Immature natural killer cell (primary cell): ENCODE measurements around the gene SLIT3. TPM values are rescaled to one million over a fixed set of nuclear protein-coding genes. Genes with fewer than 3 reads are reported as not detected.

Experiments used
- DNase-seq, 3 donors: peaks; one replicate each; pipeline ENCODE4 v3.0.0; 2022; ENCODE audit warnings: mixed read lengths in 1 of 3
- H3K27ac Mint-ChIP-seq, 6 donors: one replicate each; pipeline ENCODE4 v1.8.0; 2020; ENCODE audit warnings: mixed read lengths in 6 of 6, mild to moderate bottlenecking in 5 of 6, inconsistent platforms in 4 of 6, moderate library complexity in 3 of 6
- H3K27me3 Mint-ChIP-seq, 3 donors: one replicate each; pipeline ENCODE4 v1.8.0; 2020 to 2021; ENCODE audit warnings: low read depth in 3 of 3, mild to moderate bottlenecking in 3 of 3, mixed read lengths in 3 of 3, moderate library complexity in 3 of 3, inconsistent platforms in 1 of 3
- H3K36me3 Mint-ChIP-seq, 3 donors: one replicate each; pipeline ENCODE4 v1.8.0; 2020; ENCODE audit warnings: mixed read lengths in 3 of 3, inconsistent platforms in 2 of 3, mild to moderate bottlenecking in 2 of 3
- H3K4me1 Mint-ChIP-seq, 2 donors: one replicate each; pipeline ENCODE4 v1.8.0; 2020; ENCODE audit warnings: inconsistent platforms in 2 of 2, mild to moderate bottlenecking in 2 of 2, mixed read lengths in 2 of 2, moderate library complexity in 1 of 2
- H3K4me3 Mint-ChIP-seq, 5 donors: one replicate each; pipeline ENCODE4 v1.8.0; 2020; ENCODE audit warnings: mild to moderate bottlenecking in 5 of 5, mixed read lengths in 5 of 5, inconsistent platforms in 3 of 5, moderate library complexity in 3 of 5
- H3K9me3 Mint-ChIP-seq, 6 donors: one replicate each; pipeline ENCODE4 v1.8.0; 2020; ENCODE audit warnings: mild to moderate bottlenecking in 6 of 6, mixed read lengths in 6 of 6, inconsistent platforms in 4 of 6, moderate library complexity in 3 of 6
- polyA plus RNA-seq, 3 donors: library from polyadenylated mRNA; unstranded; fragments of 300-500 nt; fragmentation: Illumina TruSeq; gene quantifications; one replicate each; pipeline ENCODE4 v1.2.3, GENCODE V29; 2021

Gene SLIT3
- polyA plus RNA-seq, 3 donors from 2014 or later = 0.47 to 0.90 TPM; not detected in 1

GRCh38 chr5:169248550-169248949, 52.4 kb downstream of the SLIT3 start:
- Mint-ChIP-seq H3K9me3 (peaks cover 0 to 8% (median 0%) of the 10 kb centered on the region in 6 donors), H3K27me3 (peaks cover 0 to 3% (median 3%) of the 10 kb centered on the region in 3 donors), H3K4me3 (no peak overlapping the region), H3K27ac (no peak overlapping the region), H3K36me3 (no peaks in the 10 kb centered on the region), H3K4me1 (no peaks in the 10 kb centered on the region)
- DNase-seq = no peak

DNA sequence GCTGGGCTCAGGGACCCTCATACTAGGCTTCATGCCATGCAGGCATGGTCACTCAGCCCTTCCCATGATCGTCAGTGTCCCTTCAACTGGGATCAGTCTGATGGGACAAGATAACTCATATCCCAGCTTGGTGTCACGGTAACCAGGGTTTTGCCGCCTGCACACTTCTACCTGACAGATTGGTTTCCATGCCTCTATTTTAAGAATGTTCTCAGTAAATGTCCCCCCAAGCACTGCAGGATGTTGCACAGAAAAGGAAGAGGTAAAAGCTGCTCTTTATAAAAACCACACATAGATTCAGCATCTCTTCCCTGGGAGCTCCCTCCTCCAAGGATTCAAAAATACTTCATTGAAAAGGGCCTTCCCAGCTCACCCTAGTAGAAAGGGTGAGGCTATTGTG, 56.1 kb downstream of the SLIT3 start:
- no peaks in the 10 kb centered on the region for H3K4me1 Mint-ChIP-seq
- H3K27ac Mint-ChIP-seq = no peak overlapping the region
- peaks cover 0 to 6% (median 3%) of the 10 kb centered on the region in 3 donors for H3K27me3 Mint-ChIP-seq
- H3K9me3 Mint-ChIP-seq = peaks cover 0 to 16% (median 5%) of the 10 kb centered on the region in 6 donors
- no peak for DNase-seq
- H3K4me3 Mint-ChIP-seq = no peak overlapping the region
- no peaks in the 10 kb centered on the region for H3K36me3 Mint-ChIP-seq

- Mint-ChIP-seq H3K36me3 (no peaks in the 10 kb centered on the region), H3K27ac (no peak overlapping the region), H3K4me1 (no peaks in the 10 kb centered on the region), H3K4me3 (no peak overlapping the region), H3K27me3 (peaks cover 0 to 6% (median 3%) of the 10 kb centered on the region in 3 donors), H3K9me3 (peaks cover 0 to 23% (median 7%) of the 10 kb centered on the region in 6 donors)
- DNase-seq = no peak
Observed at GRCh38 chr5:169243651-169244422, 57.1 kb downstream of the SLIT3 start.

GRCh38 chr5:169242849-169243186, 58.1 kb downstream of the SLIT3 start:
- H3K36me3 Mint-ChIP-seq = no peaks in the 10 kb centered on the region
- H3K27ac Mint-ChIP-seq = no peak overlapping the region
- H3K4me3 Mint-ChIP-seq = no peak overlapping the region
- H3K9me3 Mint-ChIP-seq = peaks cover 0 to 23% (median 7%) of the 10 kb centered on the region in 6 donors
- DNase-seq = no peak
- H3K4me1 Mint-ChIP-seq = no peaks in the 10 kb centered on the region
- H3K27me3 Mint-ChIP-seq = peaks cover 0 to 6% (median 3%) of the 10 kb centered on the region in 3 donors

DNA sequence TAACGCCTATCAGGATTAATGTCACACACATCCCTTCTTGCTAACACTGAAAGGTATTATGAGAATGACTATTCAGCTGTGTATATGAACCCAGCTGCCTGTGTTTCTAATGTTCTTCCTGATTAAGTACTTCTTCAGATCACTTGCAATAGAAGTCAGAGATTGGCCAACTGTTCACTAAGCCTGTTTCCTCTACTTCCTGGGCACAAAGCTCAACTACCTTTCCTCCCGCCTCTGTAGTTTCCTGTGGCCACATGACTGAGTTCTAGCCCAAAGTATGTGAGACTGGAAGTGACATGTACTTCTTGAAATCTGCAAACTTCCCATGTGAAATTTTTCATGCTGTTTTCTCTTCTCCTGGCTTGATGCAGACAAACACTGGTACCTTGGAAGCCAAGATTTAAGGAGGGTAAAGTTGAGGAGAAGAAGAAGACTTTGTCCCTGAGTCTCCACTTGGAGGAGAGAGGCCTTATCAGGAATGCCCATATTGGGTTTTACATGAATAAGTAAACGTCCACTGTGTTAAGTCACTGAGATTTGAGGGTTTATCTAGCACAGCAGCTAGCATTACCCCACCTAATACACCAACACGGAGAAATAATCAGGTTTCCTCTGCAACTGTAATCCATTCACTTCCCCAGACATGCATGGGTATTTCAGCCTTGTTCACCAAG, 58.6 kb downstream of the SLIT3 start:
- Mint-ChIP-seq H3K4me3 (no peak overlapping the region), H3K36me3 (no peaks in the 10 kb centered on the region), H3K27ac (no peak overlapping the region), H3K27me3 (peaks cover 0 to 6% (median 3%) of the 10 kb centered on the region in 3 donors), H3K9me3 (peaks cover 0 to 23% (median 7%) of the 10 kb centered on the region in 6 donors), H3K4me1 (no peaks in the 10 kb centered on the region)
- DNase-seq = no peak

GRCh38 chr5:169229342-169229892, 71.5 kb downstream of the SLIT3 start:
- Mint-ChIP-seq H3K27ac (no peak overlapping the region), H3K9me3 (peaks cover 0 to 2% (median 0%) of the 10 kb centered on the region in 6 donors), H3K4me3 (no peak overlapping the region), H3K36me3 (no peaks in the 10 kb centered on the region), H3K4me1 (no peaks in the 10 kb centered on the region), H3K27me3 (peaks cover 0 to 3% (median 3%) of the 10 kb centered on the region in 3 donors)
- DNase-seq = no peak

- Mint-ChIP-seq H3K27me3 (peaks cover 0 to 3% (median 0%) of the 10 kb centered on the region in 3 donors), H3K4me3 (no peak overlapping the region), H3K27ac (no peak overlapping the region), H3K36me3 (no peaks in the 10 kb centered on the region), H3K9me3 (no peaks in the 10 kb centered on the region), H3K4me1 (no peaks in the 10 kb centered on the region)
- no peak for DNase-seq
Observed at GRCh38 chr5:169226895-169227294, 74.0 kb downstream of the SLIT3 start.

DNA sequence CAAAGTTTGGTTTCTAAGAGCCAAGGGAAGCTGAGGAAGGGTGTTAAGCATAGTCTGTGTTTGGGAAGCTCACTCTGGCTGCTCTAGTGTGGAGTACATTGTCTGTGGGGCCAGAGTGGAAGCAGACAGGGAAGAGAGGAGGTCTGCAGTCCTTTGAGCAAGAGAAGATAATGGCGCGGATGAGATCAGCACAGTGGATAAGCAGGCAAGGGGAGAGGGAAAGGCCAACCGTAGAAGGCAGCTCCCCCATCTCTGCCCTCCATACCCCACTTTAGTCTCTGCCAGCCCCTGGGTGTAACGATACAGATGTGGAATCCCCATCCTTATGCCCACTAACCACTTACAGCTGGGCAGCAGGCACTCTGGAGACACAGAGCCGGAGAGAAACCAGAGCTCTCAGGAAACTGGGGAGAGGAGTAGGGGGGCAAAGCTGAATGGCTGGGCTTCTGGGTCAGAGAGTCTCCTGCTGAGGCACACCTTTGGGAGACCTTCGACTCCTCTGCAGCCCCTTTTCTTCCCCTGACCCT, 75.0 kb downstream of the SLIT3 start:
- no peak overlapping the region for H3K4me3 Mint-ChIP-seq
- H3K27ac Mint-ChIP-seq = no peak overlapping the region
- no peaks in the 10 kb centered on the region for H3K9me3 Mint-ChIP-seq
- no peaks in the 10 kb centered on the region for H3K36me3 Mint-ChIP-seq
- H3K4me1 Mint-ChIP-seq = no peaks in the 10 kb centered on the region
- peaks cover 0 to 3% (median 0%) of the 10 kb centered on the region in 3 donors for H3K27me3 Mint-ChIP-seq
- DNase-seq = no peak

DNA sequence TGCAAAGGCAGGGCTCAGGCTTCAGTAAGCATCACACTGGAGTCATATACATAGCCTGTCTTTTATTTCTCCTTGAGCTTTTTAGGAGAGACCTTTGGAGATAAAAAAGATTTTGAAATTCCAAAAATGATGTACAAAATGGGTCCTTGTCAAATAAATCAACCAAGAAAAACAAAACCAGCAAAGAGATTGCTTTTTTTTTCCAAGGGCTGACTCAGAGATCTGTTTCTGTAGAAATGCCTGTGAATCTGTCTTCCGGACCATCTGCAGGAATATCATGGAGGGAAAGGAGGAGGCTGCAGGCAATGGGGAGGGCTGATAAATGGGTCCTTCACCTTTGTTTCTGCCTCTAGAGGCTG, 77.4 kb downstream of the SLIT3 start:
- Mint-ChIP-seq H3K27ac (no peak overlapping the region), H3K4me1 (no peaks in the 10 kb centered on the region), H3K4me3 (no peak overlapping the region), H3K9me3 (no peaks in the 10 kb centered on the region), H3K27me3 (no peaks in the 10 kb centered on the region), H3K36me3 (no peaks in the 10 kb centered on the region)
- no peak for DNase-seq

- no peaks in the 10 kb centered on the region for H3K27me3 Mint-ChIP-seq
- H3K27ac Mint-ChIP-seq = no peak overlapping the region
- DNase-seq = no peak
- no peaks in the 10 kb centered on the region for H3K9me3 Mint-ChIP-seq
- H3K4me1 Mint-ChIP-seq = no peaks in the 10 kb centered on the region
- H3K4me3 Mint-ChIP-seq = no peak overlapping the region
- H3K36me3 Mint-ChIP-seq = no peaks in the 10 kb centered on the region
Observed at GRCh38 chr5:169222934-169223594, 77.9 kb downstream of the SLIT3 start.

DNA sequence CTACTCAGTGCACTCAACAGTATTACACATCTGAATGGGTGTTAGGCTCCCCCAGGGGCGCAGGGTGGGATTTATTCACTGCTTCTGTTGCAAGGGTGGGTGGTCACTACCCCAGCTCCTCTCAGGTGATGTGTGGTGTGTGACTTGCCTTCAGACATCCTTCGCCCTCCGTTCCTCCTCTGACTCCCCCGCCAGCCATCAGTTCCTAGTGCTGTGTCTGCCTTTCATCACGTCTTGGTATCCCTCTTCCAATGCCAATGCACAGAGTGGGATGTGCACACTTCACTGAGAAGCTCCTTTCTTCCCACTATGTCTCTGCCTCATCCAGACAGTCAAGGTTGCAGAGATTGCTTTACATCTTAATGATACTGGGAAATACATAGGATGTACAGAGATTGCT, 79.4 kb downstream of the SLIT3 start:
- no peak for DNase-seq
- no peak overlapping the region for H3K27ac Mint-ChIP-seq
- no peaks in the 10 kb centered on the region for H3K36me3 Mint-ChIP-seq
- no peaks in the 10 kb centered on the region for H3K9me3 Mint-ChIP-seq
- H3K4me3 Mint-ChIP-seq = no peak overlapping the region
- H3K27me3 Mint-ChIP-seq = no peaks in the 10 kb centered on the region
- no peaks in the 10 kb centered on the region for H3K4me1 Mint-ChIP-seq

DNA sequence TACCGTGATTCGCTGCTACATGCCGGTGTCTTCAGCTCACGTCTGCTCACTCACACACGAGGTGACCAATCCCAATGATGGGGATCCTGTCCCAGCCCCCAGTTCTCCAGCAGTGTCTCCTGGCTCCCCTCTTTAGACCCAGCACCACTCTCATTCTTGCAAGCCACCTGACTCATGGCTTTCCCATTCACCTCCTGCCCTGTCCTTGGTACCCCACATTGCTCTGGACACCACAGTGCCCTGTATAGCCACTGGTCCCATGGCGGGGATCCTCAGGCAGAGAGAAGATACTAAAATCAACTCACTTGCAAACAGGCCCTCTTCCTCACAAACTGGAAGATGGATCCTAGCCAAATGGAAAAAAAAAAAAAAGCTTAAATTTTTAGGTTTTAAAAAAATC, 81.0 kb downstream of the SLIT3 start:
- Mint-ChIP-seq H3K27ac (no peak overlapping the region), H3K4me1 (no peaks in the 10 kb centered on the region), H3K4me3 (no peak overlapping the region), H3K36me3 (no peaks in the 10 kb centered on the region), H3K9me3 (peaks cover 0 to 5% (median 0%) of the 10 kb centered on the region in 6 donors), H3K27me3 (peaks cover 0 to 2% (median 0%) of the 10 kb centered on the region in 3 donors)
- no peak for DNase-seq

GRCh38 chr5:169219351-169219750, 81.6 kb downstream of the SLIT3 start:
- Mint-ChIP-seq H3K4me3 (no peak overlapping the region), H3K36me3 (no peaks in the 10 kb centered on the region), H3K9me3 (peaks cover 0 to 5% (median 0%) of the 10 kb centered on the region in 6 donors), H3K27ac (no peak overlapping the region), H3K27me3 (peaks cover 0 to 4% (median 0%) of the 10 kb centered on the region in 3 donors), H3K4me1 (no peaks in the 10 kb centered on the region)
- no peak for DNase-seq

DNA sequence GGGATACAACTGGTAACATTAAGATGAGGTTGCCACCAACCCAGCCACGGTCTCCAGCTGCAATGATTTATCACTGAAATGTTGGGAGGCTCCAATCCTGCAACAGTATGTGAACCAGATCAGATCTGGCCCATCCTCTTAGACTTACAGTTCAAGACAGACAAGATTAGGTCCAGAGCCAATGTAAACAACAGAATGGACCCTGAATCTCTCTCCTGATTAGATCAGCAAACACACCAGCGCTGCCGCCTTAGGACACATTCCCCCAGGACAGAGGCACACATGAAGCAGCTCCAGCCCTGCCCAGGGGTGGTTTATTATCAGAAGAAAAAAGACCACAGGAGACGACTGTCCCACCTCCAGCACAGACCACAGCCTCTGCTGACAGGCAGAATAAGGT, 82.1 kb downstream of the SLIT3 start:
- Mint-ChIP-seq H3K4me1 (no peaks in the 10 kb centered on the region), H3K27ac (no peak overlapping the region), H3K9me3 (peaks cover 0 to 5% (median under 1%) of the 10 kb centered on the region in 6 donors), H3K36me3 (no peaks in the 10 kb centered on the region), H3K27me3 (peaks cover 0 to 4% (median 0%) of the 10 kb centered on the region in 3 donors), H3K4me3 (no peak overlapping the region)
- DNase-seq = no peak
